PFSK-1 (cell line): ENCODE results near the gene TBC1D2.

Experiments used
- FOXP2 ChIP-seq: optimal IDR thresholded peaks from 2 replicates; pipeline ENCODE3; 2011; ENCODE audit warnings: borderline replicate concordance, control low read depth, inconsistent platforms; ENCODE audit not compliant: insufficient read depth; ENCODE audit errors: extremely low read length, extremely low read depth
- POLR2AphosphoS5 ChIP-seq: IDR thresholded peaks from 2 replicates; pipeline ENCODE4 v1.6.1; 2012; ENCODE audit warnings: low read depth, mild to moderate bottlenecking, control low read depth, low read length, moderate library complexity
- TAF1 ChIP-seq: IDR thresholded peaks from 2 replicates; pipeline ENCODE4 v1.6.1; 2012; ENCODE audit warnings: low read length, control low read depth, borderline replicate concordance; ENCODE audit not compliant: insufficient read depth
- TF ChIP-seq, protein P1 (sequence below), 2 experiments: IDR thresholded peaks; 2 replicates each; pipeline versions ENCODE4 v1.6.1 to v1.8.0; 2011 to 2012; ENCODE audit warnings: low read depth in 2 of 2, low read length in 2 of 2, control low read depth in 1 of 2, inconsistent platforms in 1 of 2, mild to moderate bottlenecking in 1 of 2, moderate library complexity in 1 of 2; ENCODE audit not compliant: insufficient read depth in 1 of 2

GRCh38 chr9:98201102-98201501 lies 54.3 kb downstream of the TBC1D2 start:
- TF ChIP-seq FOXP2 (no peak), POLR2AphosphoS5 (no peak), TAF1 (no peak)
- TF ChIP-seq, protein P1, sequence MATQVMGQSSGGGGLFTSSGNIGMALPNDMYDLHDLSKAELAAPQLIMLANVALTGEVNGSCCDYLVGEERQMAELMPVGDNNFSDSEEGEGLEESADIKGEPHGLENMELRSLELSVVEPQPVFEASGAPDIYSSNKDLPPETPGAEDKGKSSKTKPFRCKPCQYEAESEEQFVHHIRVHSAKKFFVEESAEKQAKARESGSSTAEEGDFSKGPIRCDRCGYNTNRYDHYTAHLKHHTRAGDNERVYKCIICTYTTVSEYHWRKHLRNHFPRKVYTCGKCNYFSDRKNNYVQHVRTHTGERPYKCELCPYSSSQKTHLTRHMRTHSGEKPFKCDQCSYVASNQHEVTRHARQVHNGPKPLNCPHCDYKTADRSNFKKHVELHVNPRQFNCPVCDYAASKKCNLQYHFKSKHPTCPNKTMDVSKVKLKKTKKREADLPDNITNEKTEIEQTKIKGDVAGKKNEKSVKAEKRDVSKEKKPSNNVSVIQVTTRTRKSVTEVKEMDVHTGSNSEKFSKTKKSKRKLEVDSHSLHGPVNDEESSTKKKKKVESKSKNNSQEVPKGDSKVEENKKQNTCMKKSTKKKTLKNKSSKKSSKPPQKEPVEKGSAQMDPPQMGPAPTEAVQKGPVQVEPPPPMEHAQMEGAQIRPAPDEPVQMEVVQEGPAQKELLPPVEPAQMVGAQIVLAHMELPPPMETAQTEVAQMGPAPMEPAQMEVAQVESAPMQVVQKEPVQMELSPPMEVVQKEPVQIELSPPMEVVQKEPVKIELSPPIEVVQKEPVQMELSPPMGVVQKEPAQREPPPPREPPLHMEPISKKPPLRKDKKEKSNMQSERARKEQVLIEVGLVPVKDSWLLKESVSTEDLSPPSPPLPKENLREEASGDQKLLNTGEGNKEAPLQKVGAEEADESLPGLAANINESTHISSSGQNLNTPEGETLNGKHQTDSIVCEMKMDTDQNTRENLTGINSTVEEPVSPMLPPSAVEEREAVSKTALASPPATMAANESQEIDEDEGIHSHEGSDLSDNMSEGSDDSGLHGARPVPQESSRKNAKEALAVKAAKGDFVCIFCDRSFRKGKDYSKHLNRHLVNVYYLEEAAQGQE (IDR thresholded peaks at IDR 0.05; ENCODE audit: insufficient read depth in 1 of 2, low read depth in 2 of 2, low read length in 2 of 2): no peak
